Measurements from ENCODE around the gene SNRNP25. TPM values are rescaled to one million over a fixed set of nuclear protein-coding genes. Genes with fewer than 3 reads are reported as not detected.
"Not testable (repeated sequence)": the region's sequence is repeated elsewhere in the genome, so short reads cannot be mapped to it uniquely, and the experiment has no call there.

The SNRNP25 gene
- total and polyA plus RNA-seq, 2 donors (not counting 3 experiments of a cell fraction or from before 2014, with no cell fraction given): 41.8 to 49.6 TPM

GRCh38 chr16:25926-26348 is 27.7 kb upstream of the SNRNP25 start:
- H3K79me2 ChIP-seq (ENCODE audit: control insufficient read depth, insufficient read depth, low read length); H3K27ac ChIP-seq (ENCODE audit: insufficient read depth, low read depth, low read length); H3K27me3 ChIP-seq (ENCODE audit: control insufficient read depth in 2 of 2, insufficient read depth in 2 of 2, low read length in 2 of 2); H3K9me3 ChIP-seq (replicated peaks; ENCODE audit: control insufficient read depth, insufficient read depth, low read length); POLR2A ChIA-PET; H2AFZ ChIP-seq (ENCODE audit: low read depth, low read length); H3K9me1 ChIP-seq (replicated peaks; ENCODE audit: control insufficient read depth, extremely low read depth, insufficient read depth, low read length); BruUV-seq (replicated peaks); H3K4me3 ChIP-seq (replicated peaks in 1 of 3; ENCODE audit: insufficient read depth in 1 of 3, low read depth in 1 of 3, low read length in 3 of 3); H3K4me1 ChIP-seq (ENCODE audit: control insufficient read depth, extremely low read depth, insufficient read depth, low read length); dilution Hi-C loops (cut with MboI; ENCODE audit: extremely low pct_ligation_motif_present, low sequenced_read_pairs); H3K4me2 ChIP-seq (ENCODE audit: insufficient read depth, low read length); intact Hi-C loops (cut with micrococcal nuclease); H3K36me3 ChIP-seq (ENCODE audit: control insufficient read depth in 2 of 2, extremely low read depth in 1 of 2, insufficient read depth in 2 of 2, low read length in 2 of 2); H3K9ac ChIP-seq (replicated peaks; ENCODE audit: extremely low read depth, insufficient read depth, low read length); H4K20me1 ChIP-seq (replicated peaks; ENCODE audit: control insufficient read depth, extremely low read depth, insufficient read depth, low read length); DNase-seq (ENCODE audit: low read depth, low spot score); CTCF ChIA-PET; FAIRE-seq: not testable (repeated sequence)

GRCh38 chr16:30627-31026 is 23.0 kb upstream of the SNRNP25 start:
- FAIRE-seq; H3K4me2 ChIP-seq (ENCODE audit: insufficient read depth, low read length); H2AFZ ChIP-seq (ENCODE audit: low read depth, low read length); H3K4me3 ChIP-seq (replicated peaks in 1 of 3; ENCODE audit: insufficient read depth in 1 of 3, low read depth in 1 of 3, low read length in 3 of 3); H3K9me1 ChIP-seq (replicated peaks; ENCODE audit: control insufficient read depth, extremely low read depth, insufficient read depth, low read length); H3K9ac ChIP-seq (replicated peaks; ENCODE audit: extremely low read depth, insufficient read depth, low read length); H3K27ac ChIP-seq (ENCODE audit: insufficient read depth, low read depth, low read length); dilution Hi-C loops (cut with MboI; ENCODE audit: extremely low pct_ligation_motif_present, low sequenced_read_pairs); DNase-seq (ENCODE audit: low read depth, low spot score); POLR2A ChIA-PET; H4K20me1 ChIP-seq (replicated peaks; ENCODE audit: control insufficient read depth, extremely low read depth, insufficient read depth, low read length); H3K36me3 ChIP-seq (ENCODE audit: control insufficient read depth in 2 of 2, extremely low read depth in 1 of 2, insufficient read depth in 2 of 2, low read length in 2 of 2); H3K4me1 ChIP-seq (ENCODE audit: control insufficient read depth, extremely low read depth, insufficient read depth, low read length); CTCF ChIA-PET; H3K9me3 ChIP-seq (replicated peaks; ENCODE audit: control insufficient read depth, insufficient read depth, low read length); H3K79me2 ChIP-seq (ENCODE audit: control insufficient read depth, insufficient read depth, low read length); BruUV-seq (replicated peaks); intact Hi-C loops (cut with micrococcal nuclease); H3K27me3 ChIP-seq (ENCODE audit: control insufficient read depth in 2 of 2, insufficient read depth in 2 of 2, low read length in 2 of 2): not testable (repeated sequence)

- intact Hi-C loops (cut with micrococcal nuclease); BruUV-seq (replicated peaks); H3K4me3 ChIP-seq (replicated peaks in 1 of 3; ENCODE audit: insufficient read depth in 1 of 3, low read depth in 1 of 3, low read length in 3 of 3); H3K4me2 ChIP-seq (ENCODE audit: insufficient read depth, low read length); DNase-seq (ENCODE audit: low read depth, low spot score); CTCF ChIA-PET; H4K20me1 ChIP-seq (replicated peaks; ENCODE audit: control insufficient read depth, extremely low read depth, insufficient read depth, low read length); H3K79me2 ChIP-seq (ENCODE audit: control insufficient read depth, insufficient read depth, low read length); H3K9me3 ChIP-seq (replicated peaks; ENCODE audit: control insufficient read depth, insufficient read depth, low read length); POLR2A ChIA-PET; H3K9ac ChIP-seq (replicated peaks; ENCODE audit: extremely low read depth, insufficient read depth, low read length); H3K4me1 ChIP-seq (ENCODE audit: control insufficient read depth, extremely low read depth, insufficient read depth, low read length); H3K36me3 ChIP-seq (ENCODE audit: control insufficient read depth in 2 of 2, extremely low read depth in 1 of 2, insufficient read depth in 2 of 2, low read length in 2 of 2); dilution Hi-C loops (cut with MboI; ENCODE audit: extremely low pct_ligation_motif_present, low sequenced_read_pairs); H3K27ac ChIP-seq (ENCODE audit: insufficient read depth, low read depth, low read length); H2AFZ ChIP-seq (ENCODE audit: low read depth, low read length); H3K27me3 ChIP-seq (ENCODE audit: control insufficient read depth in 2 of 2, insufficient read depth in 2 of 2, low read length in 2 of 2); FAIRE-seq; H3K9me1 ChIP-seq (replicated peaks; ENCODE audit: control insufficient read depth, extremely low read depth, insufficient read depth, low read length): not testable (repeated sequence)
Observed at GRCh38 chr16:33154-33876, 20.3 kb upstream of the SNRNP25 start.
